Esophagus squamous epithelium (tissue), 5 donors: ENCODE measurements around the gene GNG12. TPM values are rescaled to one million over a fixed set of nuclear protein-coding genes. Genes with fewer than 3 reads are reported as not detected.
A peak's percentile ranks its signal among the peaks of the same experiment; 100 is the strongest.
"Not testable (repeated sequence)": the region's sequence is repeated elsewhere in the genome, so short reads cannot be mapped to it uniquely, and the experiment has no call there.

Source experiments
- DNase-seq: peaks from one replicate; lab custom pipeline; 2025; lab: John Stamatoyannopoulos, UW
- H3K27ac ChIP-seq, 4 donors: fragments of 200-600 bp; sonication (generic); one replicate each; pipeline ENCODE4 v1.5.1; 2016 to 2019; ENCODE audit warnings: mild to moderate bottlenecking in 1 of 4
- H3K27me3 ChIP-seq, 4 donors: fragments of 200-600 bp; sonication (generic); 1 replicate in 3 of 4; 2 replicates in 1 of 4; pipeline versions ENCODE4 v1.5.1 to v1.6.0; 2017 to 2021; ENCODE audit warnings: antibody characterized with exemption in 1 of 4
- H3K36me3 ChIP-seq, 3 donors: fragments of 200-600 bp; sonication (generic); one replicate each; pipeline ENCODE4 v1.5.1; 2016 to 2019
- H3K4me1 ChIP-seq, 3 donors: fragments of 200-600 bp; sonication (generic); one replicate each; pipeline ENCODE4 v1.5.1; 2017 to 2019
- H3K4me3 ChIP-seq, 4 donors: fragments of 200-600 bp; sonication (generic); 1 replicate in 3 of 4; 2 replicates in 1 of 4; pipeline ENCODE4 v1.5.1; 2016 to 2019; ENCODE audit warnings: mild to moderate bottlenecking in 2 of 4, moderate library complexity in 1 of 4
- H3K9me3 ChIP-seq, 3 donors: fragments of 200-600 bp; sonication (generic); one replicate each; pipeline ENCODE4 v1.5.1; 2016 to 2019
- CTCF ChIP-seq, 6 experiments: fragments of 450-650 bp in 4 of 6; fragments of 200-600 bp in 2 of 6; sonication (generic) in 2 of 6; IDR thresholded peaks; one replicate each; pipeline ENCODE4 v1.5.1; 2016 to 2019; ENCODE audit warnings: antibody characterized with exemption in 6 of 6, mild to moderate bottlenecking in 4 of 6, moderate library complexity in 4 of 6
- POLR2A ChIP-seq, 4 donors: fragments of 450-650 bp; IDR thresholded peaks; one replicate each; pipeline ENCODE4 v1.6.1; 2017; ENCODE audit warnings: antibody characterized with exemption in 4 of 4, mild to moderate bottlenecking in 4 of 4, moderate library complexity in 3 of 4
- WGBS, 2 donors: methylation state at CpG; one replicate each; pipeline ENCODE4 v1.1.5; 2018; 5-methylcytosine and 5-hydroxymethylcytosine counted together
- intact Hi-C: fragments of 100-400 bp; cut with DNase I; formaldehyde crosslinking; loops from one replicate; pipeline ENCODE4 v1.15.0; 2022
- total RNA-seq, 4 donors: library from RNA; depleted of rRNA; stranded (reverse); fragments of >200 nt; gene quantifications; one replicate each; pipeline ENCODE4 v1.1.0, GENCODE V29; 2016
- donor health status: DM: yes; HTN: yes; CAD: no.

GNG12 gene
- total RNA-seq, 4 donors from 2014 or later = 65.4 to 104 (median 89.9) TPM

- Histone ChIP-seq H3K4me3 (no peak overlapping the region), H3K4me1 (peaks cover 11 to 74% (median 41%) of the 10 kb centered on the region in 3 donors), H3K9me3 (no peaks in the 10 kb centered on the region), H3K27me3 (no peaks in the 10 kb centered on the region), H3K36me3 (peaks cover 0 to 5% (median 0%) of the 10 kb centered on the region in 3 donors), H3K27ac (peak overlapping the region; percentile 41 to 87 (median 82))
- DNase-seq = no peak
- TF ChIP-seq CTCF (IDR thresholded peaks at IDR 0.05) (no peak), POLR2A (IDR thresholded peaks at IDR 0.05) (no peak)
- intact Hi-C loops = no loop called here
- WGBS, 2 donors = 62 to 69% methylated on average over 3 of the region's 3 CpGs
Measured at GRCh38 chr1:67735206-67735605, 98.1 kb downstream of the GNG12 start.

- intact Hi-C loops = no loop called here
Measured at GRCh38 chr1:67734323-67734690, 99.0 kb downstream of the GNG12 start.

GRCh38 chr1:67733681-67734322 lies 99.5 kb downstream of the GNG12 start:
- intact Hi-C loops = no loop called here
- no peak for DNase-seq
- Histone ChIP-seq H3K27ac (peak overlapping the region in 2 of 4 donors; percentile 10 to 18), H3K9me3 (no peaks in the 10 kb centered on the region), H3K36me3 (peaks cover 0 to 7% (median 0%) of the 10 kb centered on the region in 3 donors), H3K4me1 (peaks cover 11 to 69% (median 37%) of the 10 kb centered on the region in 3 donors), H3K27me3 (no peaks in the 10 kb centered on the region), H3K4me3 (no peak overlapping the region)
- TF ChIP-seq CTCF (IDR thresholded peaks at IDR 0.05) (no peak), POLR2A (IDR thresholded peaks at IDR 0.05) (no peak)
- WGBS, 2 donors = 63 to 70% methylated on average over 2 to 3 of the region's 4 CpGs

More at GRCh38 chr1:67734323-67734690, 99.0 kb downstream of the GNG12 start:
- H3K36me3 ChIP-seq = peaks cover 0 to 5% (median 0%) of the 10 kb centered on the region in 3 donors
- peaks cover 11 to 72% (median 41%) of the 10 kb centered on the region in 3 donors for H3K4me1 ChIP-seq
- 73 to 86% methylated on average over 3 of the region's 3 CpGs for WGBS, 2 donors
- no peak for DNase-seq
- TF ChIP-seq CTCF (IDR thresholded peaks at IDR 0.05) (no peak), POLR2A (IDR thresholded peaks at IDR 0.05) (no peak)
- peak overlapping the region in 2 of 4 donors; percentile 10 to 18 for H3K27ac ChIP-seq
- no peaks in the 10 kb centered on the region for H3K27me3 ChIP-seq
- H3K4me3 ChIP-seq = no peak overlapping the region
- H3K9me3 ChIP-seq = no peaks in the 10 kb centered on the region

- Histone ChIP-seq H3K4me1 (peaks cover 11 to 58% (median 28%) of the 10 kb centered on the region in 3 donors), H3K27me3 (no peaks in the 10 kb centered on the region), H3K27ac (peak overlapping the region in 2 of 4 donors; percentile 15 to 25), H3K36me3 (peaks cover 0 to 16% (median 0%) of the 10 kb centered on the region in 3 donors), H3K4me3 (no peak overlapping the region), H3K9me3 (no peaks in the 10 kb centered on the region)
- 59 to 68% methylated on average over 5 to 6 of the region's 6 CpGs for WGBS, 2 donors
- intact Hi-C loops = no loop called here
- TF ChIP-seq POLR2A (IDR thresholded peaks at IDR 0.05) (no peak), CTCF (IDR thresholded peaks at IDR 0.05) (no peak)
- DNase-seq = no peak
Measured at GRCh38 chr1:67732750-67733151, 100.5 kb downstream of the GNG12 start.

- 78 to 88% methylated on average over 2 of the region's 2 CpGs for WGBS, 2 donors
- TF ChIP-seq CTCF (IDR thresholded peaks at IDR 0.05) (no peak), POLR2A (IDR thresholded peaks at IDR 0.05) (no peak)
- Histone ChIP-seq H3K36me3 (peaks cover 0 to 16% (median 0%) of the 10 kb centered on the region in 3 donors), H3K4me3 (no peak overlapping the region), H3K4me1 (peaks cover 4 to 51% (median 21%) of the 10 kb centered on the region in 3 donors), H3K9me3 (no peaks in the 10 kb centered on the region), H3K27ac (no peak overlapping the region), H3K27me3 (no peaks in the 10 kb centered on the region)
- DNase-seq = no peak
- intact Hi-C loops = no loop called here
Measured at GRCh38 chr1:67731322-67731721, 101.9 kb downstream of the GNG12 start.

GRCh38 chr1:67730312-67730711 lies 103.0 kb downstream of the GNG12 start:
- DNase-seq, intact Hi-C loops, H3K27me3 ChIP-seq, H3K9me3 ChIP-seq, H3K4me3 ChIP-seq, H3K27ac ChIP-seq: not testable (repeated sequence)
- 91 to 95% methylated on average over 9 of the region's 9 CpGs for WGBS, 2 donors
- peaks cover 7 to 51% (median 18%) of the 10 kb centered on the region in 3 donors for H3K4me1 ChIP-seq
- H3K36me3 ChIP-seq = peaks cover 0 to 16% (median 0%) of the 10 kb centered on the region in 3 donors
